Progenitor cell of endocrine pancreas (in vitro differentiated cells): Measurements from ENCODE around the gene BLOC1S3. TPM values are rescaled to one million over a fixed set of nuclear protein-coding genes. Genes with fewer than 3 reads are reported as not detected.
"Not testable (repeated sequence)": the region's sequence is repeated elsewhere in the genome, so short reads cannot be mapped to it uniquely, and the experiment has no call there.

Source experiments
- DNase-seq: peaks from one replicate; pipeline ENCODE4 v3.0.0; 2021; ENCODE audit warnings: low spot score; ENCODE audit not compliant: unreplicated experiment
- H3K27ac Mint-ChIP-seq: 2 replicates; pipeline ENCODE4 v1.8.0; 2021; ENCODE audit warnings: mild to moderate bottlenecking, moderate library complexity, mixed read lengths
- H3K27me3 Mint-ChIP-seq: 2 replicates; pipeline ENCODE4 v1.8.0; 2021; ENCODE audit warnings: mixed read lengths
- H3K36me3 Mint-ChIP-seq: 2 replicates; pipeline ENCODE4 v1.8.0; 2022; ENCODE audit warnings: mixed read lengths; ENCODE audit not compliant: insufficient read depth
- H3K4me1 Mint-ChIP-seq: 2 replicates; pipeline ENCODE4 v1.8.0; 2021; ENCODE audit warnings: low read depth, mixed read lengths
- H3K4me3 Mint-ChIP-seq: 2 replicates; pipeline ENCODE4 v1.8.0; 2021; ENCODE audit warnings: low read depth, mild to moderate bottlenecking, moderate library complexity, mixed read lengths
- H3K9me3 Mint-ChIP-seq: 2 replicates; pipeline ENCODE4 v1.8.0; 2021; ENCODE audit warnings: low read depth, mixed read lengths
- total RNA-seq: library from RNA; stranded (reverse); gene quantifications from 2 replicates; pipeline ENCODE4 v1.2.1, GENCODE V29; 2021
- TF ChIP-seq, protein P1 (sequence below): fragments of 200-600 bp; sonication (generic); IDR thresholded peaks from one replicate; pipeline ENCODE4 v1.5.0; 2021; ENCODE audit warnings: antibody characterized with exemption, mild to moderate bottlenecking; ENCODE audit not compliant: unreplicated experiment

Gene BLOC1S3
- total RNA-seq, 1 donor from 2014 or later: 8.7 TPM

DNA sequence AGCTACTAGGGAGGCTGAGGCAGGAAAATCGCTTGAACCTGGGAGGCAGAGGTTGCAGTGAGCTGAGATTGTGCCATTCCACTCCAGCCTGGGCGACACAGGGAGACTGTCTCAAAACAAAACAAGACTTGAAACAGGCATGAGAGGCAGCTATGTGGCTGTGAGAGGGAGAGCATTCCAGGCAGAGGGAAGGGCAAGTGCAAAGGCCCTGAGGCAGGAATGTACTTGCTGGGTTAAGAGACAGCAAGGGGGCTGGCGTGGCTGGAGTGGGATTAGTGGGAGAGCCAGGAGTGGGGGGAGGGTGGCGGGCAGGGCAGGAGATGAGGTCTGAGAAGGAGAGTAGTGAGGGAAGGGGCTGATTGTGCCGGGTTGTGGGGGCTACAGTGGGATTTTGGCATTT is 45.3 kb downstream of the BLOC1S3 start:
- no peaks in the 10 kb centered on the region for H3K9me3 Mint-ChIP-seq
- DNase-seq: no peak
- no peak overlapping the region for H3K27ac Mint-ChIP-seq
- no peaks in the 10 kb centered on the region for H3K4me1 Mint-ChIP-seq
- TF ChIP-seq, protein P1, sequence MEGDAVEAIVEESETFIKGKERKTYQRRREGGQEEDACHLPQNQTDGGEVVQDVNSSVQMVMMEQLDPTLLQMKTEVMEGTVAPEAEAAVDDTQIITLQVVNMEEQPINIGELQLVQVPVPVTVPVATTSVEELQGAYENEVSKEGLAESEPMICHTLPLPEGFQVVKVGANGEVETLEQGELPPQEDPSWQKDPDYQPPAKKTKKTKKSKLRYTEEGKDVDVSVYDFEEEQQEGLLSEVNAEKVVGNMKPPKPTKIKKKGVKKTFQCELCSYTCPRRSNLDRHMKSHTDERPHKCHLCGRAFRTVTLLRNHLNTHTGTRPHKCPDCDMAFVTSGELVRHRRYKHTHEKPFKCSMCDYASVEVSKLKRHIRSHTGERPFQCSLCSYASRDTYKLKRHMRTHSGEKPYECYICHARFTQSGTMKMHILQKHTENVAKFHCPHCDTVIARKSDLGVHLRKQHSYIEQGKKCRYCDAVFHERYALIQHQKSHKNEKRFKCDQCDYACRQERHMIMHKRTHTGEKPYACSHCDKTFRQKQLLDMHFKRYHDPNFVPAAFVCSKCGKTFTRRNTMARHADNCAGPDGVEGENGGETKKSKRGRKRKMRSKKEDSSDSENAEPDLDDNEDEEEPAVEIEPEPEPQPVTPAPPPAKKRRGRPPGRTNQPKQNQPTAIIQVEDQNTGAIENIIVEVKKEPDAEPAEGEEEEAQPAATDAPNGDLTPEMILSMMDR: no peak
- H3K27me3 Mint-ChIP-seq: peaks cover 51% of the 10 kb centered on the region
- H3K36me3 Mint-ChIP-seq: no peaks in the 10 kb centered on the region
- H3K4me3 Mint-ChIP-seq: no peak overlapping the region

DNA sequence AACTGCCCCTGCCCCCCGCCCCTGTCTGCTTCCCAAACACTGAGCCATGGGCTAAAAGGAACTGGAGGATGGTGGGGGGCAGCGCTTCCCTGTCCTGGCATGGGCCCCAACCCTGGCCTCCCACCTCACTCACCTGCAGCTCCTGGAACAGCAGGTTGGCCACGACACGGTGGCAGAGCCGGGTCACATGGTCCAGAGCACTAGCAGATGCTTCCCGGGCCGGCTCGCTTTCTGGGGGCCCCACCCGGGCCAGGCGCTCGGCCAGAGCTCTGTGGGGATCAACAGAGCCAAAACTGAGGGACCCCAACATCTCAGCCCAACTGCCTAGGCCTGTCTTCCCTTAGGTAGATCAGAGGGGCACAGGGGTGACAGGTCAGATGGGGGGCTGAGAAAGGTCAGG is 46.1 kb downstream of the BLOC1S3 start:
- Mint-ChIP-seq H3K27ac (no peak overlapping the region), H3K36me3 (no peaks in the 10 kb centered on the region), H3K27me3 (peaks cover 46% of the 10 kb centered on the region), H3K9me3 (no peaks in the 10 kb centered on the region), H3K4me1 (no peaks in the 10 kb centered on the region), H3K4me3 (no peak overlapping the region)
- TF ChIP-seq, protein P1: no peak
- no peak for DNase-seq

DNA sequence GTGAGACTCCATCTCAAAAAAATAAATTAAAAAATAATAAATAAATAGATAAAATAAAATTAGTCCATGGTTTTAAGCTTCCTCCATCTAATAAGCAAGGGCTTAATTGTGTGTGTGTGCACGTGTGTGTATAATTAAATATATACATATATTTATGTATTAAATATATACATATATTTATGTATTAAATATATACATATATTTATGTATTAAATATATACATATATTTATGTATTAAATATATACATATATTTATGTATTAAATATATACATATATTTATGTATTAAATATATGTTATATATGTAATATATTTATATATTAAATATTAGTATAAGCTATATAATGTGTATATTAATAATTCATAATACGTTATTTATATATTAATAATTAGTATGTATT is 50.5 kb downstream of the BLOC1S3 start:
- H3K27me3 Mint-ChIP-seq: peaks cover 53% of the 10 kb centered on the region
- H3K4me1 Mint-ChIP-seq, H3K36me3 Mint-ChIP-seq, H3K27ac Mint-ChIP-seq, H3K9me3 Mint-ChIP-seq, H3K4me3 Mint-ChIP-seq, DNase-seq: not testable (repeated sequence)

Other genes starting within 250 kb of the BLOC1S3 start
- gene APOC4, start 236.5 kb upstream of the BLOC1S3 start, total RNA-seq: not detected in 2 replicates
- not detected in 2 replicates for gene APOC2, start 232.7 kb upstream of the BLOC1S3 start, total RNA-seq
- 95.5 and 98.8 TPM in 2 replicates for gene CLPTM1, start 223.4 kb upstream of the BLOC1S3 start, total RNA-seq
- gene RELB, start 177.3 kb upstream of the BLOC1S3 start, total RNA-seq: 6.2 and 6.8 TPM in 2 replicates
- gene CLASRP, start 139.7 kb upstream of the BLOC1S3 start, total RNA-seq: 111 and 123 TPM in 2 replicates
- 1.1 and 1.3 TPM in 2 replicates for gene ZNF296, start 102.3 kb upstream of the BLOC1S3 start, total RNA-seq
- 29.8 and 39.4 TPM in 2 replicates for gene GEMIN7, start 99.5 kb upstream of the BLOC1S3 start, total RNA-seq
- gene PPP1R37, start 85.6 kb upstream of the BLOC1S3 start, total RNA-seq: 44.8 and 45.8 TPM in 2 replicates
- gene NKPD1, start 17.8 kb upstream of the BLOC1S3 start, total RNA-seq: 0.34 and 0.53 TPM in 2 replicates
- gene TRAPPC6A, start 547 bp upstream of the BLOC1S3 start, total RNA-seq: 40.4 and 43.8 TPM in 2 replicates
- gene EXOC3L2, start 66.6 kb downstream of the BLOC1S3 start, total RNA-seq: not detected in 2 replicates
- gene MARK4, start 72.5 kb downstream of the BLOC1S3 start, total RNA-seq: 57.5 and 60.4 TPM in 2 replicates
- gene CKM, start 144.1 kb downstream of the BLOC1S3 start, total RNA-seq: not detected in 2 replicates
- 1.1 and 1.6 TPM in 2 replicates for gene KLC3, start 162.0 kb downstream of the BLOC1S3 start, total RNA-seq
- 60.5 and 63.8 TPM in 2 replicates for gene ERCC2, start 191.8 kb downstream of the BLOC1S3 start, total RNA-seq
- gene PPP1R13L, start 226.3 kb downstream of the BLOC1S3 start, total RNA-seq: 24.2 and 27.2 TPM in 2 replicates
- gene POLR1G, start 227.9 kb downstream of the BLOC1S3 start, total RNA-seq: 7.4 and 8.9 TPM in 2 replicates
- 58.5 and 64.8 TPM in 2 replicates for gene ERCC1, start 245.1 kb downstream of the BLOC1S3 start, total RNA-seq